ENCODE measurements around the gene PANK4.

Gene PANK4

GRCh38 chr1:2561446-2561845, 35.0 kb upstream of the PANK4 start:
- H3K9me3 ChIP-seq (replicated peaks; ENCODE audit: insufficient read depth, low read length), result no peaks in the 10 kb centered on the region

GRCh38 chr1:2560299-2561073, 34.1 kb upstream of the PANK4 start:
- DNase-seq, result no peak
- Histone ChIP-seq H3K36me3 (replicated peaks; ENCODE audit: insufficient read depth, low read length) (no peaks in the 10 kb centered on the region), H2AFZ (ENCODE audit: low read length) (no peak overlapping the region), H3F3A (ENCODE audit: insufficient read depth, low read length) (no peaks in the 10 kb centered on the region), H3K4me3 (ENCODE audit: low read length) (no peak overlapping the region), H3K27me3 (replicated peaks; ENCODE audit: insufficient read depth, low read length) (no peaks in the 10 kb centered on the region), H3K9ac (ENCODE audit: low read length) (no peak overlapping the region), H3K4me2 (ENCODE audit: low read depth, low read length) (no peak overlapping the region), H4K20me1 (ENCODE audit: insufficient read depth, low read length) (no peaks in the 10 kb centered on the region), H3K9me2 (replicated peaks; ENCODE audit: insufficient read depth, low read length) (no peaks in the 10 kb centered on the region), H3K9me3 (replicated peaks; ENCODE audit: insufficient read depth, low read length) (no peaks in the 10 kb centered on the region), H3K4me1 (ENCODE audit: low read length) (peaks cover 7% of the 10 kb centered on the region), H3K79me2 (ENCODE audit: low read length) (peaks cover 21% of the 10 kb centered on the region), H3K27ac (ENCODE audit: low read length) (no peak overlapping the region)
- TF ChIP-seq CTCF (IDR thresholded peaks at IDR 0.05; ENCODE audit: low read length), result no peak
- no peak for TF ChIP-seq EZH2 (optimal IDR thresholded peaks at IDR 0.05; ENCODE audit: low read depth, low read length)
- no peak for TF ChIP-seq EZH2phosphoT487 (IDR thresholded peaks at IDR 0.05; ENCODE audit: low read length)

More at GRCh38 chr1:2561446-2561845, 35.0 kb upstream of the PANK4 start:
- no peaks in the 10 kb centered on the region for H3K36me3 ChIP-seq (replicated peaks; ENCODE audit: insufficient read depth, low read length)
- peaks cover 6% of the 10 kb centered on the region; the same call in 1 of the 2 replicates for H3K27me3 ChIP-seq (replicated peaks; ENCODE audit: insufficient read depth, low read length)
- H2AFZ ChIP-seq (ENCODE audit: low read length), result no peak overlapping the region
- no peak for TF ChIP-seq EZH2phosphoT487 (IDR thresholded peaks at IDR 0.05; ENCODE audit: low read length)
- TF ChIP-seq CTCF (IDR thresholded peaks at IDR 0.05; ENCODE audit: low read length), result no peak
- no peak for TF ChIP-seq EZH2 (optimal IDR thresholded peaks at IDR 0.05; ENCODE audit: low read depth, low read length)
- H3K9me2 ChIP-seq (replicated peaks; ENCODE audit: insufficient read depth, low read length), result no peaks in the 10 kb centered on the region
- peaks cover 12% of the 10 kb centered on the region for H3K79me2 ChIP-seq (ENCODE audit: low read length)
- no peak overlapping the region for H3K9ac ChIP-seq (ENCODE audit: low read length)
- H4K20me1 ChIP-seq (ENCODE audit: insufficient read depth, low read length), result no peaks in the 10 kb centered on the region
- H3K27ac ChIP-seq (ENCODE audit: low read length), result no peak overlapping the region
- no peak for DNase-seq
- H3K4me1 ChIP-seq (ENCODE audit: low read length), result 0 out of 2 replicates have a peak, but pooled peaks cover 4% of the 10 kb centered on the region
- H3K4me2 ChIP-seq (ENCODE audit: low read depth, low read length), result no peak overlapping the region
- no peaks in the 10 kb centered on the region for H3F3A ChIP-seq (ENCODE audit: insufficient read depth, low read length)
- H3K4me3 ChIP-seq (ENCODE audit: low read length), result no peak overlapping the region

GRCh38 chr1:2559509-2560298, 33.3 kb upstream of the PANK4 start:
- no peaks in the 10 kb centered on the region for H3K9me3 ChIP-seq (replicated peaks; ENCODE audit: insufficient read depth, low read length)
- peaks cover 21% of the 10 kb centered on the region for H3K79me2 ChIP-seq (ENCODE audit: low read length)
- no peak overlapping the region for H3K9ac ChIP-seq (ENCODE audit: low read length)
- H3K4me2 ChIP-seq (ENCODE audit: low read depth, low read length), result no peak overlapping the region
- no peak for DNase-seq
- peaks cover 14% of the 10 kb centered on the region for H3K4me1 ChIP-seq (ENCODE audit: low read length)
- TF ChIP-seq CTCF (IDR thresholded peaks at IDR 0.05; ENCODE audit: low read length) (no peak), EZH2phosphoT487 (IDR thresholded peaks at IDR 0.05; ENCODE audit: low read length) (no peak), EZH2 (optimal IDR thresholded peaks at IDR 0.05; ENCODE audit: low read depth, low read length) (no peak)
- H3K27me3 ChIP-seq (replicated peaks; ENCODE audit: insufficient read depth, low read length), result no peaks in the 10 kb centered on the region
- no peak overlapping the region for H2AFZ ChIP-seq (ENCODE audit: low read length)
- H3K27ac ChIP-seq (ENCODE audit: low read length), result no peak overlapping the region
- no peaks in the 10 kb centered on the region for H3K9me2 ChIP-seq (replicated peaks; ENCODE audit: insufficient read depth, low read length)
- H3K4me3 ChIP-seq (ENCODE audit: low read length), result no peak overlapping the region
- no peaks in the 10 kb centered on the region for H3K36me3 ChIP-seq (replicated peaks; ENCODE audit: insufficient read depth, low read length)
- no peaks in the 10 kb centered on the region for H3F3A ChIP-seq (ENCODE audit: insufficient read depth, low read length)
- no peaks in the 10 kb centered on the region for H4K20me1 ChIP-seq (ENCODE audit: insufficient read depth, low read length)

All from MM.1S (cell line).